ENCODE results near the gene ARHGEF26. TPM values are rescaled to one million over a fixed set of nuclear protein-coding genes. Genes with fewer than 3 reads are reported as not detected.

ARHGEF26 gene
- total RNA-seq, 6 experiments from 2014 or later, result 8.7 to 42.3 (median 24.5) TPM

- 75% methylated on average over 1 of the region's 2 CpGs for WGBS (ENCODE audit: insufficient coverage, low coverage, low lambda C conversion rate, missing lambda C conversion rate)
- intact Hi-C loops (cut with DNase I), result no loop called here
- Histone ChIP-seq H3K36me3 (no peaks in the 10 kb centered on the region), H3K4me1 (peaks cover 0 to 55% (median 11%) of the 10 kb centered on the region in 4 donors), H3K27ac (peak overlapping the region in 1 of 3 donors; percentile 11), H3K4me3 (no peak overlapping the region), H3K9me3 (no peaks in the 10 kb centered on the region), H3K27me3 (no peaks in the 10 kb centered on the region)
- DNase-seq (no peak), ATAC-seq (no peak)
- TF ChIP-seq CTCF (IDR thresholded peaks at IDR 0.05), result no peak
- TF ChIP-seq POLR2A (IDR thresholded peaks at IDR 0.05), result no peak
These were observed 5.5 kb downstream of the ARHGEF26 start for GRCh38 chr3:154126651-154127050.

- peaks cover 0 to 74% (median 18%) of the 10 kb centered on the region in 4 donors for H3K4me1 ChIP-seq
- ATAC-seq, result peak; percentile 59 to 82 (median 71)
- whole genome bisulfite sequencing (ENCODE audit: insufficient coverage, low coverage, low lambda C conversion rate, missing lambda C conversion rate), result 25% methylated on average over 4 of the region's 4 CpGs
- H3K27ac ChIP-seq, result peak overlapping the region; percentile 30 to 82 (median 80)
- peak overlapping the region in 2 of 3 donors; percentile 12 to 13 for H3K4me3 ChIP-seq
- no peak for TF ChIP-seq POLR2A (IDR thresholded peaks at IDR 0.05)
- no peak for TF ChIP-seq CTCF (IDR thresholded peaks at IDR 0.05)
- DNase-seq, result no peak
- no peaks in the 10 kb centered on the region for H3K27me3 ChIP-seq
- no peaks in the 10 kb centered on the region for H3K9me3 ChIP-seq
- no peaks in the 10 kb centered on the region for H3K36me3 ChIP-seq
- intact Hi-C loops (cut with DNase I), result no loop called here
These were observed 8.4 kb downstream of the ARHGEF26 start for GRCh38 chr3:154129625-154130024.

- ATAC-seq (peak in 1 of 4 donors; percentile 20), DNase-seq (no peak)
- intact Hi-C loops (cut with DNase I), result no loop called here
- Histone ChIP-seq H3K36me3 (no peaks in the 10 kb centered on the region), H3K27ac (peak overlapping the region; percentile 13 to 82 (median 80)), H3K4me1 (peaks cover 0 to 74% (median 21%) of the 10 kb centered on the region in 4 donors), H3K4me3 (peak overlapping the region in 1 of 3 donors; percentile 12), H3K9me3 (no peaks in the 10 kb centered on the region), H3K27me3 (no peaks in the 10 kb centered on the region)
- 66% methylated on average over 3 of the region's 3 CpGs for WGBS (ENCODE audit: insufficient coverage, low coverage, low lambda C conversion rate, missing lambda C conversion rate)
- no peak for TF ChIP-seq POLR2A (IDR thresholded peaks at IDR 0.05)
- no peak for TF ChIP-seq CTCF (IDR thresholded peaks at IDR 0.05)
These were observed 9.3 kb downstream of the ARHGEF26 start for GRCh38 chr3:154130540-154130939.

GRCh38 chr3:154131830-154132229 is 10.6 kb downstream of the ARHGEF26 start:
- H3K9me3 ChIP-seq, result no peaks in the 10 kb centered on the region
- ATAC-seq, result no peak
- 36% methylated on average over 1 of the region's 1 CpG for WGBS (ENCODE audit: insufficient coverage, low coverage, low lambda C conversion rate, missing lambda C conversion rate)
- TF ChIP-seq CTCF (IDR thresholded peaks at IDR 0.05) (no peak), POLR2A (IDR thresholded peaks at IDR 0.05) (no peak)
- peaks cover 0 to 72% (median 24%) of the 10 kb centered on the region in 4 donors for H3K4me1 ChIP-seq
- no peaks in the 10 kb centered on the region for H3K36me3 ChIP-seq
- no peaks in the 10 kb centered on the region for H3K27me3 ChIP-seq
- DNase-seq, result no peak
- H3K27ac ChIP-seq, result peak overlapping the region in 1 of 3 donors; percentile 14
- intact Hi-C loops (cut with DNase I), result no loop called here
- H3K4me3 ChIP-seq, result no peak overlapping the region
